Germinal center (tissue), 1 donor: Measurements from ENCODE around the gene PPTC7.
"Not testable (repeated sequence)": the region's sequence is repeated elsewhere in the genome, so short reads cannot be mapped to it uniquely, and the experiment has no call there.

Experiments
- DNase-seq: peaks from one replicate; pipeline ENCODE4 v3.0.0; 2012; ENCODE audit warnings: mixed read lengths, low spot score

The PPTC7 gene

DNA sequence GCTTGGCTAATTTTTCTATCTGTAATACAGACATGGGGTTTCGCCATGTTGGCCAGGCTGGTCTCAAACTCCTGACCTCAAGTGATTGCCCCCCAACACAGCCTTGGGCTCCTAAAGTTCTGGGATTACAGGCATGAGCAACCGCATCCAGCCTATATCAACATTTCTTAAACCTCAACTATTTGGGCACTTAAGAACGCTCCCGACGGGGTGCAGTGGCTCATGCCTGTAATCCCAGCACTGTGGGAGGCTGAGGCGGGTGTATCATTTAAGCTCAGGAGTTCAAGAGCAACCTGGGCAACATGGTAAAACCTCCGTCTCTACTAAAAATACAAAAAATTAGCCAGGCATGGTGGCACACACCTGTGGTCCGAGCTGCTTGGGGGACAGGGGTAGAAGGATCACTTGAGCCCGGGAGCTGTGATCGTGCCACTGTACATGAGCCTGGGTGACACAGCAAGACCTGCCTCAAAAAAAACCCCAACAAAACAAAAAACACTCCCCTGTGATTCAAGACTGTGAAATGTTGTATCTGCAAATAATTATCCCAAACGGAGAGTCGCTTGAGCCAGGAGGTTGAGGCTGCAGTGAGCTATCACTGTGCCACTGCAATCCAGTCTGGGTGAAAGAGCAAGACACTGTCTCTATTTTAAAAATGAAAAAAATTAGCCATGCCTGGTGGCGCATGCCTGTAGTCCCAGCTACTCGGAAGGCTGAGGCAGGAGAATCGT is 21.5 kb downstream of the PPTC7 start:
- DNase-seq: no peak

DNA sequence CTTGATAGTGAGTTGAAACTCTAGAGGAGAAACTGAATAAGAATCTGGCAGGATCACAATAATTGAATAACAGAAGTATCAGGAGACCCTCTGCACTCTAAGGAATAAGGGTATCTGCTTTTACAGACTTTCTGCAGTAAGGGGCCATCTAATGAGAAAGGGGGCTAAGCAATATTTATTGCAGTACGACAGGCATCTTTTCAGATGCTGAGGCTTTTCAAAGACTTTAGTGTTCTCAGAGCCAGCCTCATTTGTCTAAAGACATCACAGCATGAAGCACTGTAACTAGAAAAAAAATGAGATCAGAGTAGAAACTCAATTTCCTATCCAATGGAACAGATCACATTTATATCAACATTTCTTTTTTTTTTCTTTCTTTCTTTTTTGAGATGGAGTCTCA is 22.2 kb downstream of the PPTC7 start:
- no peak for DNase-seq

DNA sequence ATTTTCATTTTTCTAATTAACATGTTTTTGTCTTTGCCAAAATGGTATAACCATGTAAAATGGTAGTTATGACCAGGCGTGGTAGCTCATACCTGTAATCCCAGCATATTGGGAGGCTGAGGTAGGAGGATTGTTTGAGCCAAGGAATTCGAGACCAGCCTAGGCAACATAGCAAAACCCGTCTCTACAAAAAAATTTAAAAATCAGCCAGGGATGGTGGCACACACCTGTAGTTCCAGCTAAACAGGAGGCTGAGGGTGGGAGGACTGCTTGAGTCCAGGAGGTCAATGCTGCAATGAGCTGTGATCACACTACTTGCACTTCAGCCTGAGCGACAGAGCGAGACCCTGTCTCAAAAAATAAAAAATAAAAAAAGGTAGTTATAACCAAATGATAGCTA is 23.1 kb downstream of the PPTC7 start:
- no peak for DNase-seq

DNA sequence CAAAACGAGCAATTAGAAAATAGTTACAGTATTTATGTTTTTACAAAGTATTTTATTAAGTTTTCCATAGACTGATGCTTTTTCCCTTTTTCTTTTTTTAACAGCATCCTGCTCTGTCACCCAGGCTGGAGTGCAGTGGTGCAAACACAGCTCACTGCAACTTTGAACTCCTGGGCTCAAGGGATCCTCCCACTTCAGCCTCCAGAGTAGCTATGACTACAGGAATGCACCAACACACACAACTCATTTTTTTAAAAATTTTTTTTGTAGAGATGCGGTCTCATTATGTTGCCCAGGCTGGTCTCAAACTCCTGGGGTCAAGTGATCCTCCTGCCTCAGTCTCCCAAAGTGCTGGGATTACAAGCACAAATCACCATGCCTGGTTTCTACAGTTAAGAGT is 24.2 kb downstream of the PPTC7 start:
- not testable (repeated sequence) for DNase-seq

DNA sequence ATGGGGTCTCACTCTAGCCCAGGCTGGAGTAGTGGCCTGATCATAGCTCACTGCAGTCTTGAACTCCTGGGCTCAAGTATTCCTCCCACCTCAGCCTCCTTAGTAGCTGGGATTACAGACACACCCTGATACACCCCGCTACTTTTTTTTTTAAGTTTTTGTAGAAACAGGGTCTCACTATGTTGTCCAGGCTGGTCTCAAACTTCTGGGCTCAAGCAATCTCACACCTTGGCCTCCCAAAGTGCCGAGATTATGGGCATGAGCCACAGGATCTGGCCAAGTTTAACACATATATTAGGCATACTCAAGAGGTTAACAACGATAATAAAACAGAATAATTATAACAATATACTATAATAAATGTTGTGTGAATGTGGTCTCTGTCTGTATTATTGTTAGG is 25.8 kb downstream of the PPTC7 start:
- DNase-seq: no peak

DNA sequence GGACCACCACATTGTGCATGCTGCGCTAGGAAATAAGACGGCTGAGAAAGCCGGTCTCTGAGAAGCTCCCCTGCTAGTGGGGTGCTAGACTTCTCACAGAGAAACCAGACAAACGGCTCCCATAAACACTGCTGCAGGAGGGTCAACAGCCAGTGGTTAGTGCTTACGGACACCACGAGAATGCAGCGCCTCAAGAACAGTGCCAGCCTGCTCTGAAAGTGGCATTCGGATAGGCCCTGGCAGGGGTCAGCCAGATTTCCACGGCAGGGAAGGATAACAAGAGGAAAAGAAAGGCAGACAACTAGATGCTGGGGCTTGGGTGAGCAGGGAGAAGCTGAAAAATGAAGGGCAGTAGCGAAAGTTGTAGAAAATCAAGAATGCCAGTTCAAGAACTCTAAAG is 26.4 kb downstream of the PPTC7 start:
- no peak for DNase-seq

DNA sequence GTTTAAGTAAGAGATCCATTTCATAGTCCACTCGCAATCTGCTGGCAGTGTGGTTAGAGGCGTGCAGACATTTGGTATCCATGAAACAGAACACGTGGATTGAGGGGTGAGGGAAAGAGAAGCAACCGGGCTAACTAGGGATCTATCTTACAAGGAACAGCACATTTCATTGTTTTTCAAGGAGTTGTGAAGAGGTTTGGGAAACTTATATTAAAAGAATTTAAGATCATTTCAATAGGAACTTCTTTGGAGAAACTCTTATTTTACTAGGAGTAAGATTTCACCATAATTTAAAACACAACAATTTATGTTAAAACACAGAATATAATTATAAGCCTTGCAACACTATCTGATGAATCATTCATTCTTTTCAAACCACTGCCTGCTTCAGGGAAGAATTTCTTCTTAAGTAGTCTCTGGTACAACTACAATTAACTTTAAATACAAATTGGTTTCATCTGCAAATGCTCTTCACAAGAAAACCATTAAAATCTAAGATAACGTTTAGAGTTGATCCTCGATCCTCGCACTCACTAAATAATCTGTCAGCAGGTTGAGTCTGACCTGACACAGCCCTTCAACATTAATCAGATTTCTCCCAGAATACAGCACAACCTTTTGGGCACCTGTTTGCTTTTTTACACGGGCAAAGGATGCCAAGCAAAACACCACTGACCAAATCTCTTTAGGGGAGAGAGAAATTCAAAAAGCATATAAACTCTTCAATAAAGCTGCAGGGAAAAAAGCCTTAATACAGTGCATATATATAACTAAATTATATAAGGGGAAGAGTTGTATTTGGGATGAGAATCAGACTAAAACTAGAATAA is 27.3 kb downstream of the PPTC7 start:
- DNase-seq: no peak

DNA sequence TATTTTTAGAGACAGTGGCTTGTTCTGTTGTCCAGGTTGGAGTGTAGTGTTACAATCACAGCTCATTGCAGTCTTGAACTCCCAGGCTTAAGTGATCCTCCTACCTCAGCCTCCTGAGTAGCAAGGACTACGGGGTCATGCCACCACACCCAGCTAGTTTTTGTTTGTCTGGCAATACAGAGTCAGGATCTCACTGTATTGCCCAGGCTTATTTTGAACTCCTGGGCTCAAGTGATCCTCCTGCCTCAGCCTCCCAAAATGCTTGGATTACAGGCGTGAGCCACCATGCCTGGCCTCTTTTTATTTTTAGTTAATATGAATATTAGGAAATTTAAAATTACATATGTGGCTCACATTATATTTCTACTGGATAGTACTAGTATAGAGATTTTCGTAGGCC is 28.9 kb downstream of the PPTC7 start:
- no peak for DNase-seq

DNA sequence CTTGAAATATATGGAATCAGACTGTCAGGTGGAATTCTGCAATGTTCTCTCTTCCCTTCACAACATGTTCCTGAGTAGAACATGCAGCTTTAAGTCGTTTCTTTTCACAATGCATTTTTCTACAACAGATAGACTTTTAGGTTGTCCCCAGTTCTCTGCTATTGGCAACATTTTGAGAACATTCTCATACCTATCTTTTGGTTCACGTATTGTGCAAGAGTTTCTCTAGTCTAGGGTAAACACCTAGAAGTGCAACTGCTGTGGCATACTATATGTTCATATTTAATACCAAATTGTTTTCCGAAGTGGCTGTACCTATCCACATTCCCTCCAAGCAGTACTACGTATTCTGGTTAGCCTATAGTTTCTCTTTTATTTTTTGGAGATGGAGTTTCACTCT is 32.1 kb downstream of the PPTC7 start:
- no peak for DNase-seq

DNA sequence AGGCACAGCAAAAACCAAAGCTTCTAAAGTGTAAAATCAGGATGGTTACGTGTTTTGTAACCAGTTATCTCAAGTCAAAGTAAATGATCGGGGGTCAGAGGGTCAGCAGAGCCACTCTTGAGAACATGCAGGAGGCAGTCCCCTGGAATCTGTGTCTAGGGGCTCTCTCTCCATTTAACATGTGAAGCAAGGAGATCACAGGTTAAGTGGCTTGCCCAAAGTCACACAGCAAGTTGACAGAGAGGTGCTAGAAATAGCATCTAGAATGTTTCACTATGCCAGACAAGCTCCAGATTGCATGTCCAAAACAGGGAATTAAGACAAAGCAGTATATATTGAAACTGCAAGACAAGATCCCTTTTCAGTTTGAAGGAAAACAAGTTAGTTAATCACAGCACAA is 33.4 kb downstream of the PPTC7 start:
- DNase-seq: no peak

DNA sequence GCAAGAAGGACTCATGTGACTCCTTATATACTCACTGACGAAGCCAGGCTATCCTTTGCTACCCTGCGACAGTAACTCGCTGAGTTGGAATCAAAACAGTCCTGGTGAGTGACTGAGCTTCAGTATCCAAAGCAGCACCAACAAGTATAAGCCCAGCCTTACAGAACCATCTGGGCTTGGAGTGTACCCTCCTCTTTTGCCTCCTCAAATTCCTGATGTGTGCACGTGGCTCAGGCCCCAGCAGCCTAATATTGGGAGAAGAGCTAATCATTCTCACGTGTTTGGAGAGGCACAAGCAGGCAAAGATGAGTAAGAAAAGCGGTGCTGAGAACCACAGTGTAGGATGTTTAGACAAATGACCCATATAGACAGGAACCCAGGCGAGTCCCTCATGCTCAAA is 34.4 kb downstream of the PPTC7 start:
- DNase-seq: no peak

DNA sequence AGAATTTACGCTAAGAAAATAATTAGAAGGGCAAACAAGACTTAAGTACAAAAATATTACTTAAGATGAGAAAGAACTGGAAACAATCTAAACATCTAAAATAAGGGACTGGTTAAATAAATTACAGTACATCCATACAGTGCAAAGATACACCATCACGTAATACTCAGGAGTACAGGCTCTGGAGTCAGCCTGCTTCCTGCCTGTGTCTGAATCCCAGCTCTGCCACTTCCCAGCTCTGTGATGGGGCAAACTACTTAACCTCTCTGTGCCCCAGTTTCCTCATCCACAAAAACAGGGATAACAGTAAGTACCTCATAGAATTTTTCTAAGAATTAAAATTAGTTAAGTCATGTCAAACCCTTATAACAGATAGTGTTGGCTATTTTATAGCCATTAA is 36.0 kb downstream of the PPTC7 start:
- DNase-seq: no peak

DNA sequence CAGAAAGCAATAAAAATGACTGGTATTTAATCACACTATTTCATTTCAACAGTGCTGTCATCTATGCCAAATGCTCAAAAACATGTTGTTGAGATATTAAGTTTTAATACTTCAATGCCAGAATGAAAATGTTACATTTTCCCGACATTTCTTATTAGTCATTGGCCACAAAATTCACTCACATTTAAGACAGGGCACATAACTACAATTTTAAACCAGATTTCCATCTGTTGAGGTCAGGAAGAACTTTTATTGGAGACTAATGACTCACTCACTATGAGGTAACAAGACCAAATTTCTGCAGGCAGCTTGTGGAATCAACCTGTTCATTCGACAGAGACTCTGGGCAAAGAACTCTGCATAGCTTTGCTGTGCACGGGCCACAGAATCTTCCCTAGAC is 36.8 kb downstream of the PPTC7 start:
- DNase-seq: no peak

DNA sequence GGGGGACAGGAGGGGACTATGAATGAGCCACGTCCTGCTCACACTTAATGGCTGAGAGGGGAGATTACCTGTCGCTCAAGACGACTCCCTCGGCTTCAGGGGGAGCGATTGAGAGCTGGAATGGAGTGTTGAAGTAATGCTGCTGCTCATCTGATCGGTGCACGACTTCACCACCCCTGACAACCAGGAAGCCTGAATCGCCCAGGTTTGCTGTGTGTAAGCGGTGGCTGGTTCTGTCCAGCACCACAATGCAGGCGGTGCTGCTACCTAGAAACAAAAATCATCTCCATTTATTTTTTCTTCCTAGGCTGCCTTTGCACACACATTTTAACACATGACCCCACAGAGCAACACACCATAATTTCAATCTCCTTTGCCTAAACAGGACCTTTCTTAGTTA is 37.3 kb downstream of the PPTC7 start:
- no peak for DNase-seq

DNA sequence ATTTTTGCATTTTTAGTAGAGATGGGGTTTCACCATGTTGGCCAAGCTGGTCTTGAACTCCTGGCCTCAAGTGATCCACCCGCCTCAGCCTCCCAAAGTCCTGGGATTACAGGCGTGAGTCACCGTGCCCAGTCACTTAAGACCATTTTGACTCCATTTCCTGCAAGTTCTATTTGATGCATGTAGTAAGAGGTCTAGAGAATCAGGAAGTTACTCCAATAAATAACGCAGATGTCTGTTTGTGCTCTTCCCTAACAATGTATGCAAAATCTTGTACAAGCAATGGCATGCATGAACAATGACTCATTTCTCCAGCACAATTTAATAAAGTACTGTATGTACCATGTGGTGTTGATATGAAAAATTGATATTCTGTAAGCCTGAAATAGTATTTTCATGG is 37.9 kb downstream of the PPTC7 start:
- DNase-seq: not testable (repeated sequence)

DNA sequence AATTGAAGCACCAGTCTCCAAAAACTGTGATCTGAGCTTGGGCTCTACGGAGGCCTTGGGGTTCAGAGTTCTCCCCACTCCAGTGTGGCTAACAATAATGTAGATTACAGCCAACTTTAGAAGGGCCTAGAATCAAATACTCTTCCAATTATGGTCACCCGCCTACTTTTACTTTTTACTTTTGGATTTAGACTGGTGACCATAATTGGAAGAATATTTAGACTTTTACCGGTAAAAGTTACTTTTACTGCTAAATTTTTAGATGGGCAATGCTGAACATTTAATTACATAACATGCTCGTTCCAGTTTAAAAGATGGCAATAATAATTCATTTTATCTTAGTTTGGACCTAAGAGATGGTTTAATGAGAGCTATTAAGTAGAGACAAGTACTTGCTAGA is 39.2 kb downstream of the PPTC7 start:
- DNase-seq: no peak

DNA sequence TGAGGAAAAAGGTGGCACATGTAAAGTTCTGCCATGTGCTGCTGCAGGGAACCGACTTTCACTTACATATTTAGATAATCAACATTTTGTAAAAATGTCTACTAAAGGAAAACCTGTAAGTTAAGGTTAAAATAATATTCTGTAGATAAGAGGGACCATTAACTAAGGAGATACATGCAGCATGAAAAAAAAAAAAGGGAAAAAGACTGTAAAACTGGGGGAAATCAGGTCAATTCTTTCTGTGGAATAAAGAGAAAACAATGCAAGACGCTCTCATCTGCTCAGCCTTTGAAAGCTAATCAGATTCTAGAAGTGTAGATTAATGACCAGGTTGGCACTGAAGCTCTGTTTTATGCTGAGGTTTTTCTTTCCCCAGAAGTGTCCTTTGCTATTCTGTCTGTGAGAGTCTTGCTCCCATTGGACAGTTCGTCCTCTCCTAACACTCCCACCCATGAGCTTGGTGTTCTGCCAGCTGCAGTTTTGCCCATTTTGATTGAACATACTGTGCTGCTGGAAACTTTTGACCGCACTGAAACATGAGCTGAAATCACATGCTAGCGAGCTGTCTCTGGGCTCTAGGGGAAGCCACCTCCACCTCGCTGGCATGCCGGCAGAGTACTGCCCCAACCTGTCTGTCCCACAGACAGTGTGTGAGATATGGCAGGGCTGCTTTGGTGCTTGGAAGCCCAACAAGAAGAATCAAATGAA is 39.7 kb downstream of the PPTC7 start:
- DNase-seq: no peak

DNA sequence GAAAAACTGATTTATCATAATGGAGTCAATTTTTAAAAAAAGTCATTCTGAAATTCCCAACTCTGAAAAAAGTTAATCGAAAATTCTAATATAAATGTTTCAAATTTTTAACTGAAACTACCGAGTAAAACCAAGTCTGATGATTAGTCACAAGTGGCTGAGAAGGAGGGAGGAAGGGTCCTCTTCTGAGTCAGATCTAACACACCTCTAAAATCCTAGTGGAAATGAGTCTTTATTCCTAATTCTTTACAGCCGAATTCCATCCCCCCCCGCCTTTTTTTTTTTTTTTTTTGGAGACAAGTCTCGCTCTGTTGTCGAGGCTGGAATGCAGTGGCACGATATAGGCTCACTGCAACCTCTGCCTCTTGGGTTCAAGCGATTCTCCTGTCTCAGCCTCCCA is 43.1 kb downstream of the PPTC7 start:
- no peak for DNase-seq

DNA sequence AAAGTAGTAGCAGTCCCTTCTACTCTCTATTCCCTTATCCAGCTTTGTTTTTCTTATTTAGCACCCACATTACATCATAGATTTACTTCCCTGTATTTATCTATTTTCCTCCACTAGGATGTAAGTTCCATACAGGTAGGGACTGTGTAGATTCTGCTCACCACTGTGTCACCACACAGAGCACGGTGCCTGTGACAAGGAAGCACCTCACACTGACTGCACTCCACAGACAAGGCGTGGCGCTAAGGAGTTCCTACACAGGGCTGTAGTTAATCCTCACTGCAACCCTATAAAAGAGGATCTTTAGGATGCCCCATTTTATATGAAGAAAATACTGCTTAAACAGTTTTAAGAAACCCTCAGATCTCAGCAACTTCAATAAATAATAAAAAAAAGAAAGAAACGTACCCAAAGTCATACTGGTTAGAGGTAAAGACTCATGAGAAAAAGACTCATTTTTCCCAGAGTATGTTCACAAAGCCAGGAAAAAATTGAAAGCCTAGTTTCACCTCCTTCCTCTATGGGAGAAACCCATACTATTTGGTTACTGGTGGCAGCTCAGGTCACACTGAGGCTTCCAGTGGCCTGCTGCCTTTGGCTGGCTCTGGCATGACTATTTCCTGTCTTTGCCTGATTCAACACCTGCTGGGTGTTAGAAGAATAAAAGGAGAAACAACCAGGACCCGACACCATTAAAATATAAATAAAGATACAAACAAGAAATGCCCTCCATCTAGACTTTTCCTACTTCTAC is 44.1 kb downstream of the PPTC7 start:
- no peak for DNase-seq

DNA sequence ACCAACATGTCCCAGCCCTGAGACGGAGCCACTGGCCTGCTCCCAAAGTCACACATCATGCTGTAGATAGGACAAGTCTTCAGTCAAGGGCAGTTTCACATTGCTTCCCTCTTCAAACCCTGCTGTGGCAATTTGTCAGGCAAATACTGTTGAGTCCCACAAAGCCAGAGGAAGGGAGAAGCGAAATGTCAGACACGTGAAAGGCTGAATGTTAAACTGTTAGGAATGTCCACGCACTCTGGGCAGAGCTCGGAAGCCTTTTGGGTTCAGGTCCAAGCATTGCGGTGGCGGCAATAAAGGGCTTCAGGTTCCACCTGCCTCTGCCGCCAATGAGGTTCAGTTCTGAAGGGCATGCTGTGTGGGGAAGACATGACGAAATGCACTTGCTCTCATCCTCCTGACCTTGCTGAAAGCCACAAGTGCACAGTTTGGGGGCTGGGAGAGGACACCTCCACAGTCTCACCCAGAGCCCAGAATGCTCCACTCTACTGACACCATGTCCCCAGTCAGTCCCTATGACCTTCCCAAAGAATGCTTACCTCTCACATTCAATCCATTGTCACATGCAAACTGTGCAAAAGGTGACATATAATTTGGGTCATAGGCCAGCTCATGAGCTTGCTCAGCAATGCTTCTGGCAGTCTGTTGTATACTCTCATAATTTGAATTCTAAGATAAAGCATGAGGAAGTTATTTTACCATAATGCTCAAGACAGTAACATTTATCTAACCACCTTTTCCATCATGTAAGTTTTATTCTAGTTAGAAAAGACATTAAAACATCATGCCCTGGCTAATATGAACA is 45.3 kb downstream of the PPTC7 start:
- no peak for DNase-seq

DNA sequence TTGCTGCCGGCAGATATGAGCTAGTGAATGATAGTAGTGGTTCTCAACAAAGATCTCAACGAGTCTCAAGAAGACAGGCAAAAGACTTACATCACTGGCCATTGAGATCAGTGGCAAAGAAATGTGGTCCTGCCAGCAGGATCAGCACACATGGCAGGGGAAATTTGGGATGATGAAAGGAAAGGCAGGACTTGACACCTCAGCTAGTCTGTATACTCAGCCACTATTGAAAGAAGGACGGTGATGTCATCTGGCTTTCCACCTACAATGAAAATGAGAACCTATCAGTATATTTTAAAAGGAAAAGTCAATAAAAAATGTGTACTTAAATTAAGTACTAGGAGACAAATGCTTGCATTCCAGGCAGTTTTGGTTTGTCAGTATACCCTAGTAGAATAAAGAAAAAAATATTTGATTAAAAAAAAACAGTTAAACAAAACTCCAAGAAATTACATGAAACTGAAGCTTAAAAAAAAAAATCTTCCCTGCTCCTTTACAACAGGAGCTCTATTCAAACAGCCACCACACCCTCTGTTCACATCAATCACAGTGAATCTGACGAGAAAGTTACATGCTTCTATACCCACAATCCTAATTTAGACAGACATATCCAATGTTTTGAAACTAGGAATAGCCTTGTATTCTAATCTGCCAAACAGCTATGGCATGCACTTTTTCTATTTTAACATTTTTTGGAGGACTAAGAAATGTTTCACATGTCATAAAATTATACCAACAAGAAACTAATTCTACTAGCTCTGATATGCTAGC is 46.1 kb downstream of the PPTC7 start:
- DNase-seq: no peak
